Ishikawa (cell line): ENCODE data around the gene ELMOD3.
A peak's percentile ranks its signal among the peaks of the same experiment; 100 is the strongest.

Experiments used
- CEBPB ChIP-seq: IDR thresholded peaks from 2 replicates; pipeline ENCODE4 v1.6.1; 2012
- CREB1 ChIP-seq: IDR thresholded peaks from 2 replicates; pipeline ENCODE4 v1.6.1; 2012; ENCODE audit warnings: low read depth
- EGR1 ChIP-seq: IDR thresholded peaks from 2 replicates; pipeline ENCODE4 v1.6.1; 2012
- EP300 ChIP-seq: IDR thresholded peaks from 2 replicates; pipeline ENCODE4 v1.6.1; 2012; ENCODE audit warnings: borderline replicate concordance
- FOXM1 ChIP-seq: IDR thresholded peaks from 2 replicates; pipeline ENCODE4 v1.6.1; 2012; ENCODE audit warnings: low read depth, borderline replicate concordance
- MAX ChIP-seq: IDR thresholded peaks from 2 replicates; pipeline ENCODE4 v1.6.1; 2012
- NFIC ChIP-seq: IDR thresholded peaks from 2 replicates; pipeline ENCODE4 v1.6.1; 2012
- RAD21 ChIP-seq: IDR thresholded peaks from 2 replicates; pipeline ENCODE4 v1.6.1; 2012; ENCODE audit warnings: low read depth
- TAF1 ChIP-seq: IDR thresholded peaks from 2 replicates; pipeline ENCODE4 v1.6.1; 2012; ENCODE audit warnings: low read depth, mild to moderate bottlenecking
- TCF12 ChIP-seq: IDR thresholded peaks from 2 replicates; pipeline ENCODE4 v1.6.1; 2012; ENCODE audit warnings: low read depth
- TEAD4 ChIP-seq: IDR thresholded peaks from 2 replicates; pipeline ENCODE4 v1.6.1; 2012
- YY1 ChIP-seq: IDR thresholded peaks from 2 replicates; pipeline ENCODE4 v1.6.1; 2012; ENCODE audit warnings: low read depth
- ZBTB7A ChIP-seq: IDR thresholded peaks from 2 replicates; pipeline ENCODE4 v1.6.1; 2012; ENCODE audit warnings: low read depth
- TF ChIP-seq, protein P1 (sequence below): IDR thresholded peaks from 2 replicates; pipeline ENCODE4 v1.6.1; 2012; ENCODE audit warnings: low read depth, mild to moderate bottlenecking
- TF ChIP-seq, protein P2 (sequence below): IDR thresholded peaks from 2 replicates; pipeline ENCODE4 v1.6.1; 2012

The ELMOD3 gene

GRCh38 chr2:85419009-85419675 lies 64.6 kb downstream of the ELMOD3 start:
- TF ChIP-seq TEAD4 (no peak), ZBTB7A (no peak), TCF12 (no peak), CREB1 (no peak), EP300 (no peak), FOXM1 (no peak), CEBPB (no peak), YY1 (no peak), TAF1 (no peak; the same call in 1 of the 2 replicates), NFIC (no peak), RAD21 (no peak), MAX (no peak), EGR1 (no peak)
- TF ChIP-seq, protein P1, sequence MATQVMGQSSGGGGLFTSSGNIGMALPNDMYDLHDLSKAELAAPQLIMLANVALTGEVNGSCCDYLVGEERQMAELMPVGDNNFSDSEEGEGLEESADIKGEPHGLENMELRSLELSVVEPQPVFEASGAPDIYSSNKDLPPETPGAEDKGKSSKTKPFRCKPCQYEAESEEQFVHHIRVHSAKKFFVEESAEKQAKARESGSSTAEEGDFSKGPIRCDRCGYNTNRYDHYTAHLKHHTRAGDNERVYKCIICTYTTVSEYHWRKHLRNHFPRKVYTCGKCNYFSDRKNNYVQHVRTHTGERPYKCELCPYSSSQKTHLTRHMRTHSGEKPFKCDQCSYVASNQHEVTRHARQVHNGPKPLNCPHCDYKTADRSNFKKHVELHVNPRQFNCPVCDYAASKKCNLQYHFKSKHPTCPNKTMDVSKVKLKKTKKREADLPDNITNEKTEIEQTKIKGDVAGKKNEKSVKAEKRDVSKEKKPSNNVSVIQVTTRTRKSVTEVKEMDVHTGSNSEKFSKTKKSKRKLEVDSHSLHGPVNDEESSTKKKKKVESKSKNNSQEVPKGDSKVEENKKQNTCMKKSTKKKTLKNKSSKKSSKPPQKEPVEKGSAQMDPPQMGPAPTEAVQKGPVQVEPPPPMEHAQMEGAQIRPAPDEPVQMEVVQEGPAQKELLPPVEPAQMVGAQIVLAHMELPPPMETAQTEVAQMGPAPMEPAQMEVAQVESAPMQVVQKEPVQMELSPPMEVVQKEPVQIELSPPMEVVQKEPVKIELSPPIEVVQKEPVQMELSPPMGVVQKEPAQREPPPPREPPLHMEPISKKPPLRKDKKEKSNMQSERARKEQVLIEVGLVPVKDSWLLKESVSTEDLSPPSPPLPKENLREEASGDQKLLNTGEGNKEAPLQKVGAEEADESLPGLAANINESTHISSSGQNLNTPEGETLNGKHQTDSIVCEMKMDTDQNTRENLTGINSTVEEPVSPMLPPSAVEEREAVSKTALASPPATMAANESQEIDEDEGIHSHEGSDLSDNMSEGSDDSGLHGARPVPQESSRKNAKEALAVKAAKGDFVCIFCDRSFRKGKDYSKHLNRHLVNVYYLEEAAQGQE: no peak
- TF ChIP-seq, protein P2, sequence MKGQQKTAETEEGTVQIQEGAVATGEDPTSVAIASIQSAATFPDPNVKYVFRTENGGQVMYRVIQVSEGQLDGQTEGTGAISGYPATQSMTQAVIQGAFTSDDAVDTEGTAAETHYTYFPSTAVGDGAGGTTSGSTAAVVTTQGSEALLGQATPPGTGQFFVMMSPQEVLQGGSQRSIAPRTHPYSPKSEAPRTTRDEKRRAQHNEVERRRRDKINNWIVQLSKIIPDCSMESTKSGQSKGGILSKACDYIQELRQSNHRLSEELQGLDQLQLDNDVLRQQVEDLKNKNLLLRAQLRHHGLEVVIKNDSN: no peak

- TF ChIP-seq EP300 (0 out of 2 replicates have a peak, but pooled peaks have one; percentile 28), TAF1 (0 out of 2 replicates have a peak, but pooled peaks have one; percentile 18), RAD21 (peak; percentile 100), YY1 (no peak), ZBTB7A (peak; percentile 93)
- TF ChIP-seq, protein P2: no peak
These were observed 66.1 kb downstream of the ELMOD3 start for GRCh38 chr2:85420536-85421259.

GRCh38 chr2:85421260-85422071 lies 66.9 kb downstream of the ELMOD3 start:
- TF ChIP-seq CEBPB: peak; percentile 75; the same call in 1 of the 2 replicates
- 0 out of 2 replicates have a peak, but pooled peaks have one; percentile 0 for TF ChIP-seq RAD21
- TF ChIP-seq, protein P1: no peak
- no peak for TF ChIP-seq NFIC
- no peak for TF ChIP-seq MAX
- TF ChIP-seq YY1: no peak

GRCh38 chr2:85422072-85422457 lies 67.5 kb downstream of the ELMOD3 start:
- TF ChIP-seq EP300 (no peak), TAF1 (no peak), EGR1 (no peak), TEAD4 (no peak), RAD21 (no peak), NFIC (no peak), TCF12 (no peak), MAX (no peak), FOXM1 (no peak), ZBTB7A (no peak)

GRCh38 chr2:85423525-85423924 lies 69.0 kb downstream of the ELMOD3 start:
- TF ChIP-seq EGR1 (no peak), CREB1 (no peak)
- TF ChIP-seq, protein P2: no peak
